A549 treated with Mapracorat at 1 μM for 4 hours (cell line): ENCODE results near the gene COL4A2. TPM values are rescaled to one million over a fixed set of nuclear protein-coding genes. Genes with fewer than 3 reads are reported as not detected.

Experiments
- total RNA-seq: library from RNA; stranded (reverse); fragments of 200-300 nt; extraction: Qiagen RNA extraction; gene quantifications from 5 replicates; pipeline ENCODE4 v1.2.3, GENCODE V29; 2022

The COL4A2 gene
- total RNA-seq: 138 to 171 TPM (median 150 TPM) in 5 replicates

DNA sequence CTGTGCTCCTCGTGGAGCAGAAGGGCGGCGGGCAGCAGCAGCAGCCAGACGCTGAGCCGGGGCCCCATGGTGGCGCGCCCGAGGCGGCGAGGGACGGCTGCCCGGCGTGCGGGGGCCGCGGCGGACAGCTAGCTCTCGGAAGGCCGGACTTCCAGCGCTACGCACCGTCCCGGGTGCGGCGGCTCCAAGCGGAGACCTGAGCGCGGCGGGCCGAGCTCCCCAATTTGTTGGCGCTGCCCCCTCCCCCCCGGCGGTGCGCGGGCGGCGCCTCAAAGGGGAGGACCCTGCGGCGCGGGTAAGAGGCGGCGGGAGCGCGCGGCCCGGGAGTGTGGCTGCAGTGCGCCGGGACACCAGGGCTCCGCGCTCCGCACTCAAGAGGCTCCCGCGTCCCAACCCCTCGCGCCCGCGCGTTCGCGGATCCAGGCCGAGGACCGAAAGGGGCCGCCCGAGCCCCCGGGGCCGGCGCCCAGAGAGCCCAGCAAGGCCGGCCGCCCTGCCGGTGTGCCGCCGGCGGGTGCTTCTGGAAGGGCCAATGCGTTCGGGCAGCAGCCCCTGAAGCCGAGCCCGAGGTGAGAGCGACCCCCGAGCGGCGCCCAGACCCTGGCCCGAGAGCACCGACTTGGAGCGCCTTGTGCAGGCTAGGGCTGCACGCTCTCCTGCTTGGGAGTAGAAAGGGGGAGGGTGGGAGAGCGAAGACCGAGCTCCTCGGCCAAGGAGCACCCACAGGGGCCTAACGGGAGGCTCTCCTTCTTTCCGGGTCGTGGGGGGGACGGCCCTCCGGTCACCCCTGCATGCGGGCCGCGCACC is at the start of gene COL4A2, which contains the start of gene COL4A1:
TSS of gene COL4A2 (plus strand) at position 325 of the 807 bp plus-strand sequence. CDS start 620 bp downstream, outside the sequence.
TSS of gene COL4A1 (minus strand) at position 198 of the 807 bp plus-strand sequence. CDS start at position 68, 130 bp downstream.

DNA sequence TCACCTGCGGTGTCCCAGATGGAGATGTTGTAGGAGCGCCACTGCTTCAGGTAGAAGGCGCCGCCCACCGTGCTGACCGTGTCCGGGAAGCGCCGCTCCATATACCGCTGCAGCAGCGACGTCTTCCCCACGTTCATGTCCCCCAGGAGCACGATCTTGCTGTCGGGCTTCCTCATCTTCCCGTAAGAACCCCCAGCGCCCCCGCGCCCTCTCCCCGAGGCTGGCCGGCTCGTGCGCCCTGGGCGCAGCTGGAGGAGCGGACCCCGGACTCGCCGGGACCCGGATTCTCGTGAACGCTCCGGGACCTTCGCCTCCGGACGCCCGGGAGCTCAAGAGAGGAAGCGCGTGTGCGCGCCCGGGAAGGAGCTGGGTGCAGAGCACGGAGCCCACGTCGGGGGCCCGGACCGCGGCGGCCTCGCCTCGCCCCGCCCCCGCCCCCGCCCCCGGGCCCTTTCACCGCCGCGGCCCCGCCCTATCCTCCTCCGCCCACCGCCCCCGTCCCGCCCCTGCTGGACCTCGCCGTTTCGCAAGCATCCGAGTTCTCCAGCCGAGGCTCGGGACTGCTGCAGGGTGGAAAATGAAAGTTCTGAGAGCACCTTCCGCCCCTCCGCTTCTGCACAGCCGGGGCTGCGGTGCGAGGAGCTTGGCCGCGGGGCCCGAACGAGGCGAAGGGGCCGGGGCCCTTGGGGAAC is 254.4 kb downstream of the COL4A2 start, which contains the start of gene RAB20:
TSS of gene RAB20 (minus strand) at position 379 of the 692 bp plus-strand sequence. CDS start at position 176, 203 bp downstream.

Other genes starting within 250 kb of the COL4A2 start
- gene COL4A1, start 127 bp upstream of the COL4A2 start, total RNA-seq: 77.8 to 102 TPM (median 88.8 TPM) in 5 replicates